ENCODE results near the gene SLC24A3. TPM values are rescaled to one million over a fixed set of nuclear protein-coding genes. Genes with fewer than 3 reads are reported as not detected.

SLC24A3 gene
- total RNA-seq, 6 experiments from 2014 or later = not detected

DNA sequence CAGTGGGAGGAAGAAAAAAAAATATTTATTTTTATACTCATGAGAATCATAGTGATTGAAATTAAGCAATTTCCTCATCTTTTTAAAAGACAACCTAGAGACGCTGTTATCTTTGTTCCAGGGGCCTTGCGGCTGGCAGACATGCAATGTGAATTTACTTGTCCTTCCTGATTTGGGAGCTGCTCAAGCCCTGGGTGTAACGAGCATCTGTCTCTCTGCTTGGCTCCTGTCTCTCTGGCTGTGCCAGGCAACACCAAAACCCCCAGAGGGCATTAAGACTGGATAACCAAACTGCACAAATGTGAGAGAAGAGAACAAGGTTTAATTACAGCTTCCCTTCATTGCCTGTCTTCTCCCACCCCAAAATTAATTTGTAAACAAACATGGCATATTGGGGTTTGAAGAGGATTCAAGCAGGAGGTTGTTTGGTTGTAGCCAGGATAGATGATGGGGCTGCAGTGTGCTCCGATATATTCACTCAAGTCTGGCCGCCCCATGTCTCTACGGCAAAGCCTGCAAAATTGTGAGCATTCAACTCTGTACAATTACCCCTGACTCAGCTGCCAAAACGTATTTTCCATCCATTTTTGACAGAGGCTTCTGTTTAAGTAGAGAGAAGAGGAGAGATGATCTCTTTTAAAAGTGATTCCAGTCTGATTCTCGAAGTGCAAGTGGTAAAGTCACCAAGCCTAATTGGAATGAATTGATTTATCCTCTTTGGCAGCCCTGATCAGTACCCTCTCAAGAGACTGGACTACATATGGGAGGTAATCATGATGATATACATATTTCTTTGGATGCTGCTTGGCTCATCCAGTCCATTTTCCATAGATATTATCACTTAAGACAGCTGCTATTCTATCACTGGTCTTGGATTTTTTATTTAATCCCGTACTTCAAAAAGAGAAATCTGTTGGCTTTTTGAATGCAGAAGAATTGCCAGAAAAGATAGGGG lies 170.2 kb downstream of the SLC24A3 start:
- no peaks in the 10 kb centered on the region for H3K4me1 Mint-ChIP-seq (ENCODE audit: low read depth)
- TF ChIP-seq, protein P1, sequence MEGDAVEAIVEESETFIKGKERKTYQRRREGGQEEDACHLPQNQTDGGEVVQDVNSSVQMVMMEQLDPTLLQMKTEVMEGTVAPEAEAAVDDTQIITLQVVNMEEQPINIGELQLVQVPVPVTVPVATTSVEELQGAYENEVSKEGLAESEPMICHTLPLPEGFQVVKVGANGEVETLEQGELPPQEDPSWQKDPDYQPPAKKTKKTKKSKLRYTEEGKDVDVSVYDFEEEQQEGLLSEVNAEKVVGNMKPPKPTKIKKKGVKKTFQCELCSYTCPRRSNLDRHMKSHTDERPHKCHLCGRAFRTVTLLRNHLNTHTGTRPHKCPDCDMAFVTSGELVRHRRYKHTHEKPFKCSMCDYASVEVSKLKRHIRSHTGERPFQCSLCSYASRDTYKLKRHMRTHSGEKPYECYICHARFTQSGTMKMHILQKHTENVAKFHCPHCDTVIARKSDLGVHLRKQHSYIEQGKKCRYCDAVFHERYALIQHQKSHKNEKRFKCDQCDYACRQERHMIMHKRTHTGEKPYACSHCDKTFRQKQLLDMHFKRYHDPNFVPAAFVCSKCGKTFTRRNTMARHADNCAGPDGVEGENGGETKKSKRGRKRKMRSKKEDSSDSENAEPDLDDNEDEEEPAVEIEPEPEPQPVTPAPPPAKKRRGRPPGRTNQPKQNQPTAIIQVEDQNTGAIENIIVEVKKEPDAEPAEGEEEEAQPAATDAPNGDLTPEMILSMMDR (IDR thresholded peaks at IDR 0.05) = no peak
- no peak overlapping the region for H3K27ac Mint-ChIP-seq
- no peak for DNase-seq
- H3K27me3 Mint-ChIP-seq (ENCODE audit: insufficient read depth) = no peaks in the 10 kb centered on the region
- H3K36me3 Mint-ChIP-seq (ENCODE audit: low read depth) = no peaks in the 10 kb centered on the region
- peaks cover 17% of the 10 kb centered on the region for H3K9me3 Mint-ChIP-seq
- no peak overlapping the region for H3K4me3 Mint-ChIP-seq

DNA sequence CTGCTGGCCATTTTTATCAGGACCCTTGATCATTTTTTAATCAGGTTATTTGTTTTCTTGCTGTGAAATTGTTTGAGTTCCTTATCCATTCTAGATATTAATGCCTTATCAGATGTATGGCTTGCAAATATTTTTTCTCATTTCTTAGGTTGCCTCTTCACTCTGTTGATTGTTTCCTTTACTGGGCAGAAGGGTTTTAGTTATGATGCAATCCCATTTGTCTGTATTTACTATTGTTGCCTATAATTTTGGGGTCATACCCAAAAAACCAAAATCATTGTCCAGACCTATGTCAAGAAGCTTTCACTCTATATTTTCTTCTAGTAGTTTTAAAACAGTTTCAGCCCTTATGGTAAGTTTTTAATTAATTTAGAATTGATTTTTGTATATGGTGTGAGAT lies 172.5 kb downstream of the SLC24A3 start:
- H3K4me3 Mint-ChIP-seq = no peak overlapping the region
- DNase-seq = no peak
- peaks cover 15% of the 10 kb centered on the region for H3K9me3 Mint-ChIP-seq

DNA sequence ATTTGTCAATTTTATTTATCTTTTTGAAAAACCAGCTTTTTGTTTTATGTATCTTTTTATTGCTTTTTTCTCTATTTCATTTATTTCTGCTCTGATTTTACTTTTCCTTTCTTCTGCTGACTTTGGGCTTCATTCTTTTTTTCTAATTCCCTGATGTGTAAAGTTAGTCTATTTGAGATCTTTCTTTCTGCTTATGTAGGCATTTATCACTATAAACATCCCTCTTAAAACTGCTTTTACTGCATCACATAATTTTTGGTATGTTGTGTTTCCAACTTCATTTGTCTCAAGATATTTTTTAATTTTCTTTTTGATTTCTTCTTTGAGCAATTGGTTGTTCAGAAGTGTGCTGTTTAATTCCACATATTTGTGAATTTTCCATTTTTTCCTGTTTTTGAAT lies 174.8 kb downstream of the SLC24A3 start:
- Mint-ChIP-seq H3K36me3 (ENCODE audit: low read depth) (peaks cover 6% of the 10 kb centered on the region; the same call in 1 of the 2 replicates), H3K9me3 (peaks cover 11% of the 10 kb centered on the region; the same call in 1 of the 2 replicates), H3K27me3 (ENCODE audit: insufficient read depth) (no peaks in the 10 kb centered on the region; the same call in 1 of the 2 replicates), H3K4me1 (ENCODE audit: low read depth) (no peaks in the 10 kb centered on the region), H3K4me3 (no peak overlapping the region), H3K27ac (no peak overlapping the region)
- TF ChIP-seq, protein P1 (IDR thresholded peaks at IDR 0.05) = no peak
- DNase-seq = no peak

More for the DNA sequence above, 172.5 kb downstream of the SLC24A3 start:
- H3K36me3 Mint-ChIP-seq (ENCODE audit: low read depth) = peaks cover 5% of the 10 kb centered on the region; the same call in 1 of the 2 replicates
- no peaks in the 10 kb centered on the region; the same call in 1 of the 2 replicates for H3K27me3 Mint-ChIP-seq (ENCODE audit: insufficient read depth)
- TF ChIP-seq, protein P1 (IDR thresholded peaks at IDR 0.05) = no peak
- no peak overlapping the region for H3K27ac Mint-ChIP-seq
- H3K4me1 Mint-ChIP-seq (ENCODE audit: low read depth) = no peaks in the 10 kb centered on the region

DNA sequence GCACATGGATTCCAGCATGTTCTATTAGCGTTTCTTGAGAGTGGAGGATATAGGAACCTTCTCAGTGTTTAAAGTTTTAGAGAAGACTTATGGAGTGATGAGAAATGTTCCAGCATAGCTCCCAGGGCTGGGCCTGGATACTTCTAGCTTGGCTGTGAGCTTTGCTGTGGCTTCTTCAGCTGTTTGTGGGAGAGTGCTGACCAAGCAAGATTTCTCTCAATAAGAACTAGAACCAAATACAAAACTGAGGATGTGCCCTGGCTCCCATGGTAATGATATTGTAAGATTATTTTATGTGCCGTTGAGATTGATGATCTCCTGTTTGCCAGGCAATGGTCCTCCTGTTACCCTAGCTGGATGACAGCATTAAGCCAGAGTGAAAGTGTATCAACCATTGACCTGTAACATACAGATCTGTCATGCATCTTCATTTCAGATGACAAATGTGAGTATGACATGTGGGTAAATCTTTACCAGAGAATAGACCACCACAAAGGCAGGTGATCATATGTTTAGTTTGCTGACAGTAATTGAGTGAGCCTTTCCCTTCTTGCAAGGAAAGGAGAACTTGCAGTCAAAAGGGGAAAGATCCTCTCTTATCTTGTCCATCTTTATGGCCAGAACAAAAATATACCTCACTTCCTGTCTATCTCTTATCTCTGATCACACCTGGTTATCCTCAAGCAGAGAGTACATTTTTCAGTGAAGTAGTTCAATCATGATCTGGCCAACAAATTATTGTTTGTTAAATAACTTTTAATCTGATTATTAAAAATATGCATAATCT lies 180.1 kb downstream of the SLC24A3 start:
- Mint-ChIP-seq H3K4me3 (no peak overlapping the region), H3K27me3 (ENCODE audit: insufficient read depth) (no peaks in the 10 kb centered on the region; the same call in 1 of the 2 replicates), H3K36me3 (ENCODE audit: low read depth) (peaks cover 6% of the 10 kb centered on the region; the same call in 1 of the 2 replicates), H3K4me1 (ENCODE audit: low read depth) (no peaks in the 10 kb centered on the region), H3K27ac (no peak overlapping the region), H3K9me3 (peaks cover 32% of the 10 kb centered on the region)
- TF ChIP-seq, protein P1 (IDR thresholded peaks at IDR 0.05) = no peak
- no peak for DNase-seq

DNA sequence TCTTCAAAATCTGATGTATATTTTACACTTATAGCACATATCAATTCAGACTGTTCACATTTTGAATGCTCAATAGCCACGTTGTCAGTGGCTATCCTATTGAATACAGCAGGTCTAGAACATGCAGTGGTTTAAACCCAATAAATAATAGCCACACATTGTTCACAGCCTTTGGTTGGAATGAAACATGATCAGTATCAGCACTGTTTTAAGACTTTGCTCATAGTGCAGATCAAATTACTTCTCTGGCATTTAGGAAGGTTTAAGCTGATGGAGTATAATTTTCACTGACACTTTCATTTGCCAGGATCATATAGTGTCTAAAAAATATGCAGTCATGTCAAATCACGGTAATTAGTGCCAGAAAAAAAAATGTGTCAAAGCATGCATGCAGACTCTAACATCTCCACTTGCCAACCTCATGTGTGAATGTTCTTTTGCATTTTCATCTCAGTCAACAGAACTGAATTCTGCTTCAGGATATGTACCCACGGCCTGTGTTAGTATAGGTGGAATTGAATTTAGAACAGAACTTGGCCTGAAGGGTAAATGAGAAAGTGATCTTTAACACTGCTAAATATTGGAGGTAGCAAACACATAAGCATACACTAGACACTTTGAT lies 184.1 kb downstream of the SLC24A3 start:
- Mint-ChIP-seq H3K4me3 (no peak overlapping the region), H3K27me3 (ENCODE audit: insufficient read depth) (no peaks in the 10 kb centered on the region; the same call in 1 of the 2 replicates), H3K9me3 (peaks cover 36% of the 10 kb centered on the region), H3K36me3 (ENCODE audit: low read depth) (no peaks in the 10 kb centered on the region), H3K4me1 (ENCODE audit: low read depth) (no peaks in the 10 kb centered on the region), H3K27ac (no peak overlapping the region)
- no peak for DNase-seq
- TF ChIP-seq, protein P1 (IDR thresholded peaks at IDR 0.05) = no peak
